NCI-H1694 treated with DMSO at 0.1 percent for 48 hours (cell line): Measurements from ENCODE around the gene KIAA1958.

ENCODE experiments used
- DNase-seq: peaks from one replicate; lab custom pipeline; 2025; lab: John Stamatoyannopoulos, UW

Gene KIAA1958

GRCh38 chr9:112605518-112605917 is 118.9 kb downstream of the KIAA1958 start:
- no peak for DNase-seq

- no peak for DNase-seq
These were observed 119.5 kb downstream of the KIAA1958 start for GRCh38 chr9:112605963-112606699.

- DNase-seq = no peak
These were observed 122.2 kb downstream of the KIAA1958 start for GRCh38 chr9:112608851-112609250.

GRCh38 chr9:112615584-112616266 is 129.1 kb downstream of the KIAA1958 start:
- no peak for DNase-seq

- no peak for DNase-seq
These were observed 130.7 kb downstream of the KIAA1958 start for GRCh38 chr9:112617371-112617770.

- no peak for DNase-seq
These were observed 131.9 kb downstream of the KIAA1958 start for GRCh38 chr9:112618385-112619009.

GRCh38 chr9:112620388-112620787 is 133.8 kb downstream of the KIAA1958 start:
- no peak for DNase-seq

- no peak for DNase-seq
These were observed 134.5 kb downstream of the KIAA1958 start for GRCh38 chr9:112621018-112621655.

GRCh38 chr9:112623198-112623597 is 136.6 kb downstream of the KIAA1958 start:
- no peak for DNase-seq

- DNase-seq = no peak
These were observed 138.4 kb downstream of the KIAA1958 start for GRCh38 chr9:112624711-112625707.

GRCh38 chr9:112629671-112630485 is 143.3 kb downstream of the KIAA1958 start:
- DNase-seq = no peak

- DNase-seq = no peak
These were observed 144.9 kb downstream of the KIAA1958 start for GRCh38 chr9:112631313-112632070.

GRCh38 chr9:112640311-112640710 is 153.7 kb downstream of the KIAA1958 start:
- DNase-seq = no peak

GRCh38 chr9:112642126-112642525 is 155.5 kb downstream of the KIAA1958 start:
- DNase-seq = no peak

GRCh38 chr9:112647596-112647995 is 161.0 kb downstream of the KIAA1958 start:
- no peak for DNase-seq

- DNase-seq = no peak
These were observed 162.0 kb downstream of the KIAA1958 start for GRCh38 chr9:112648624-112649023.

- DNase-seq = no peak
These were observed 167.7 kb downstream of the KIAA1958 start for GRCh38 chr9:112654282-112654681.

GRCh38 chr9:112655668-112656067 is 169.0 kb downstream of the KIAA1958 start:
- no peak for DNase-seq

GRCh38 chr9:112659906-112660305 is 173.3 kb downstream of the KIAA1958 start:
- no peak for DNase-seq

- no peak for DNase-seq
These were observed 177.1 kb downstream of the KIAA1958 start for GRCh38 chr9:112663681-112664080.
